Esophagus muscularis mucosa (tissue), 4 donors: ENCODE data around the gene CD163. TPM values are rescaled to one million over a fixed set of nuclear protein-coding genes. Genes with fewer than 3 reads are reported as not detected.
A peak's percentile ranks its signal among the peaks of the same experiment; 100 is the strongest.
"Not testable (repeated sequence)": the region's sequence is repeated elsewhere in the genome, so short reads cannot be mapped to it uniquely, and the experiment has no call there.

ENCODE experiments used
- DNase-seq: peaks from one replicate; pipeline ENCODE4 v3.0.0-alpha.2; 2017; ENCODE audit errors: extremely low spot score
- H3K27ac ChIP-seq, 4 donors: fragments of 200-600 bp; sonication (generic); replicated peaks in 1 of 4; 1 replicate in 3 of 4; 2 replicates in 1 of 4; pipeline ENCODE4 v1.5.1; 2016 to 2019; ENCODE audit warnings: mild to moderate bottlenecking in 1 of 4
- H3K27me3 ChIP-seq, 4 donors: fragments of 200-600 bp; sonication (generic); one replicate each; pipeline versions ENCODE4 v1.5.1 to v1.6.0; 2016 to 2019
- H3K36me3 ChIP-seq, 4 donors: fragments of 200-600 bp; sonication (generic); one replicate each; pipeline ENCODE4 v1.5.1; 2016 to 2019
- H3K4me1 ChIP-seq, 4 donors: fragments of 200-600 bp; sonication (generic); one replicate each; pipeline ENCODE4 v1.5.1; 2016 to 2019
- H3K4me3 ChIP-seq, 4 donors: fragments of 200-600 bp; sonication (generic); 1 replicate in 2 of 4; 2 replicates in 2 of 4; pipeline ENCODE4 v1.5.1; 2016 to 2019; ENCODE audit warnings: mild to moderate bottlenecking in 4 of 4, moderate library complexity in 1 of 4
- H3K9me3 ChIP-seq, 4 donors: fragments of 200-600 bp; sonication (generic); 1 replicate in 3 of 4; 2 replicates in 1 of 4; pipeline ENCODE4 v1.5.1; 2016 to 2019
- CTCF ChIP-seq, 3 experiments: fragments of 200-600 bp in 2 of 3; fragments of 450-650 bp in 1 of 3; sonication (generic) in 2 of 3; IDR thresholded peaks; one replicate each; pipeline ENCODE4 v1.5.1; 2017 to 2019; ENCODE audit warnings: antibody characterized with exemption in 3 of 3, mild to moderate bottlenecking in 2 of 3, moderate library complexity in 1 of 3
- EP300 ChIP-seq: sonication (generic); formaldehyde crosslinking; IDR thresholded peaks from one replicate; pipeline ENCODE4 v1.6.1; 2017; ENCODE audit warnings: antibody characterized with exemption
- POLR2A ChIP-seq: fragments of 450-650 bp; IDR thresholded peaks from one replicate; pipeline ENCODE4 v1.6.1; 2017; ENCODE audit warnings: antibody characterized with exemption, moderate library complexity, mild to moderate bottlenecking, low read depth
- POLR2AphosphoS5 ChIP-seq, 2 donors: sonication (generic); formaldehyde crosslinking; IDR thresholded peaks; one replicate each; pipeline ENCODE4 v1.6.1; 2017; ENCODE audit warnings: antibody characterized with exemption in 2 of 2
- WGBS: methylation state at CpG from one replicate; pipeline ENCODE4 v1.1.5; 2018; 5-methylcytosine and 5-hydroxymethylcytosine counted together
- intact Hi-C: fragments of 100-400 bp; cut with DNase I; formaldehyde crosslinking; loops from one replicate; pipeline ENCODE4 v1.15.1; 2023
- total RNA-seq, 4 donors: library from RNA; depleted of rRNA; stranded (reverse); fragments of >200 nt; gene quantifications; one replicate each; pipeline versions ENCODE4 v1.1.0 to v1.2.1, GENCODE V29; 2016

Gene CD163
- total RNA-seq, 4 donors from 2014 or later, result 96.0 to 327 (median 203) TPM

GRCh38 chr12:7441216-7441615 is 62.4 kb downstream of the CD163 start:
- WGBS, result 90% methylated on average over 1 of the region's 1 CpG

GRCh38 chr12:7439579-7440505 is 63.7 kb downstream of the CD163 start:
- H3K27ac ChIP-seq, result no peak overlapping the region
- WGBS, result 26% methylated on average over 48 of the region's 84 CpGs
- intact Hi-C loops, result no loop called here
- no peaks in the 10 kb centered on the region for H3K36me3 ChIP-seq
- H3K9me3 ChIP-seq, result no peaks in the 10 kb centered on the region
- no peak for DNase-seq
- H3K4me1 ChIP-seq, result peaks cover 0 to 7% (median 0%) of the 10 kb centered on the region in 4 donors
- TF ChIP-seq CTCF (IDR thresholded peaks at IDR 0.05) (no peak), EP300 (no peak), POLR2AphosphoS5 (IDR thresholded peaks at IDR 0.05) (no peak), POLR2A (no peak)
- H3K27me3 ChIP-seq, result peaks cover 0 to 31% (median 0%) of the 10 kb centered on the region in 4 donors
- H3K4me3 ChIP-seq, result peak overlapping the region; percentile 38 to 54 (median 41)

More at GRCh38 chr12:7441216-7441615, 62.4 kb downstream of the CD163 start:
- peaks cover 0 to 31% (median 0%) of the 10 kb centered on the region in 4 donors for H3K27me3 ChIP-seq
- H3K4me3 ChIP-seq, result no peak overlapping the region
- intact Hi-C loops, result no loop called here
- no peak overlapping the region for H3K27ac ChIP-seq
- H3K36me3 ChIP-seq, result no peaks in the 10 kb centered on the region
- peaks cover 0 to 7% (median 0%) of the 10 kb centered on the region in 4 donors for H3K4me1 ChIP-seq
- DNase-seq, result no peak
- no peak for TF ChIP-seq POLR2AphosphoS5 (IDR thresholded peaks at IDR 0.05)
- no peak for TF ChIP-seq POLR2A
- no peak for TF ChIP-seq EP300
- no peak for TF ChIP-seq CTCF (IDR thresholded peaks at IDR 0.05)
- H3K9me3 ChIP-seq, result no peaks in the 10 kb centered on the region

- DNase-seq, H3K36me3 ChIP-seq, H3K9me3 ChIP-seq, intact Hi-C loops, H3K4me3 ChIP-seq, H3K4me1 ChIP-seq, H3K27ac ChIP-seq: not testable (repeated sequence)
- H3K27me3 ChIP-seq, result peaks cover 0 to 31% (median 0%) of the 10 kb centered on the region in 4 donors
- WGBS, result 81% methylated on average over 8 of the region's 8 CpGs
These were observed 65.1 kb downstream of the CD163 start for GRCh38 chr12:7438291-7438995.

- H3K27me3 ChIP-seq, result peaks cover 0 to 31% (median 0%) of the 10 kb centered on the region in 4 donors
- intact Hi-C loops, DNase-seq, H3K4me1 ChIP-seq, H3K9me3 ChIP-seq, H3K36me3 ChIP-seq, H3K4me3 ChIP-seq, H3K27ac ChIP-seq: not testable (repeated sequence)
- 72% methylated on average over 3 of the region's 3 CpGs for WGBS
These were observed 66.1 kb downstream of the CD163 start for GRCh38 chr12:7437494-7437893.

GRCh38 chr12:7434670-7435069 is 68.9 kb downstream of the CD163 start:
- Histone ChIP-seq H3K36me3 (no peaks in the 10 kb centered on the region), H3K27ac (no peak overlapping the region), H3K4me3 (no peak overlapping the region), H3K9me3 (no peaks in the 10 kb centered on the region), H3K4me1 (peaks cover 0 to under 1% (median 0%) of the 10 kb centered on the region in 4 donors), H3K27me3 (peaks cover 0 to 3% (median 0%) of the 10 kb centered on the region in 4 donors)
- no peak for TF ChIP-seq CTCF (IDR thresholded peaks at IDR 0.05)
- TF ChIP-seq POLR2AphosphoS5 (IDR thresholded peaks at IDR 0.05), result no peak
- TF ChIP-seq POLR2A, result no peak
- TF ChIP-seq EP300, result no peak
- intact Hi-C loops, result no loop called here
- DNase-seq, result no peak
